Progenitor cell of endocrine pancreas (in vitro differentiated cells): ENCODE results near the gene SAMD9L. TPM values are rescaled to one million over a fixed set of nuclear protein-coding genes. Genes with fewer than 3 reads are reported as not detected.
"Not testable (repeated sequence)": the region's sequence is repeated elsewhere in the genome, so short reads cannot be mapped to it uniquely, and the experiment has no call there.

ENCODE experiments used
- DNase-seq: peaks from one replicate; pipeline ENCODE4 v3.0.0; 2021; ENCODE audit warnings: low spot score; ENCODE audit not compliant: unreplicated experiment
- H3K27ac Mint-ChIP-seq: 2 replicates; pipeline ENCODE4 v1.8.0; 2021; ENCODE audit warnings: mild to moderate bottlenecking, moderate library complexity, mixed read lengths
- H3K27me3 Mint-ChIP-seq: 2 replicates; pipeline ENCODE4 v1.8.0; 2021; ENCODE audit warnings: mixed read lengths
- H3K36me3 Mint-ChIP-seq: 2 replicates; pipeline ENCODE4 v1.8.0; 2022; ENCODE audit warnings: mixed read lengths; ENCODE audit not compliant: insufficient read depth
- H3K4me1 Mint-ChIP-seq: 2 replicates; pipeline ENCODE4 v1.8.0; 2021; ENCODE audit warnings: low read depth, mixed read lengths
- H3K4me3 Mint-ChIP-seq: 2 replicates; pipeline ENCODE4 v1.8.0; 2021; ENCODE audit warnings: low read depth, mild to moderate bottlenecking, moderate library complexity, mixed read lengths
- H3K9me3 Mint-ChIP-seq: 2 replicates; pipeline ENCODE4 v1.8.0; 2021; ENCODE audit warnings: low read depth, mixed read lengths
- CTCF ChIP-seq: fragments of 200-600 bp; sonication (generic); IDR thresholded peaks from one replicate; pipeline ENCODE4 v1.5.0; 2021; ENCODE audit warnings: antibody characterized with exemption, mild to moderate bottlenecking; ENCODE audit not compliant: unreplicated experiment
- total RNA-seq: library from RNA; stranded (reverse); gene quantifications from 2 replicates; pipeline ENCODE4 v1.2.1, GENCODE V29; 2021

The SAMD9L gene
- total RNA-seq, 1 donor from 2014 or later = not detected

GRCh38 chr7:93138576-93138975 is 9.6 kb downstream of the SAMD9L start:
- no peak for DNase-seq
- no peak for TF ChIP-seq CTCF
- H3K4me3 Mint-ChIP-seq = no peak overlapping the region
- peaks cover 15% of the 10 kb centered on the region for H3K27me3 Mint-ChIP-seq
- H3K27ac Mint-ChIP-seq = no peak overlapping the region
- H3K4me1 Mint-ChIP-seq = no peaks in the 10 kb centered on the region
- H3K36me3 Mint-ChIP-seq = no peaks in the 10 kb centered on the region
- H3K9me3 Mint-ChIP-seq = no peaks in the 10 kb centered on the region

- H3K36me3 Mint-ChIP-seq = no peaks in the 10 kb centered on the region
- H3K4me1 Mint-ChIP-seq = no peaks in the 10 kb centered on the region
- peaks cover 3% of the 10 kb centered on the region for H3K9me3 Mint-ChIP-seq
Observed at GRCh38 chr7:93133005-93133404, 15.2 kb downstream of the SAMD9L start.

GRCh38 chr7:93132216-93132615 is 16.0 kb downstream of the SAMD9L start:
- Mint-ChIP-seq H3K4me1 (no peaks in the 10 kb centered on the region), H3K4me3 (no peak overlapping the region), H3K36me3 (no peaks in the 10 kb centered on the region), H3K9me3 (peaks cover 3% of the 10 kb centered on the region), H3K27ac (no peak overlapping the region), H3K27me3 (peaks cover 32% of the 10 kb centered on the region)
- no peak for TF ChIP-seq CTCF
- no peak for DNase-seq

More at GRCh38 chr7:93133005-93133404, 15.2 kb downstream of the SAMD9L start:
- DNase-seq = no peak
- H3K27me3 Mint-ChIP-seq = peaks cover 32% of the 10 kb centered on the region
- H3K27ac Mint-ChIP-seq = no peak overlapping the region
- no peak for TF ChIP-seq CTCF
- no peak overlapping the region for H3K4me3 Mint-ChIP-seq

- not testable (repeated sequence) for H3K4me3 Mint-ChIP-seq, H3K27me3 Mint-ChIP-seq, DNase-seq, H3K4me1 Mint-ChIP-seq, H3K36me3 Mint-ChIP-seq, H3K27ac Mint-ChIP-seq
- H3K9me3 Mint-ChIP-seq = peaks cover 23% of the 10 kb centered on the region
Observed at GRCh38 chr7:93126954-93127353, 21.2 kb downstream of the SAMD9L start.

- H3K4me3 Mint-ChIP-seq, H3K36me3 Mint-ChIP-seq, DNase-seq, H3K4me1 Mint-ChIP-seq, H3K27me3 Mint-ChIP-seq, H3K27ac Mint-ChIP-seq: not testable (repeated sequence)
- H3K9me3 Mint-ChIP-seq = peaks cover 26% of the 10 kb centered on the region
Observed at GRCh38 chr7:93123532-93123931, 24.7 kb downstream of the SAMD9L start.

GRCh38 chr7:93120592-93121549 is 27.3 kb downstream of the SAMD9L start:
- TF ChIP-seq CTCF = no peak
- Mint-ChIP-seq H3K27me3 (no peaks in the 10 kb centered on the region), H3K9me3 (peaks cover 15% of the 10 kb centered on the region), H3K36me3 (no peaks in the 10 kb centered on the region), H3K4me3 (no peak overlapping the region), H3K27ac (no peak overlapping the region), H3K4me1 (no peaks in the 10 kb centered on the region)
- no peak for DNase-seq
